Brain pericyte (primary cell): ENCODE data around the gene PLCL1.

Experiments used
- DNase-seq: peaks from one replicate; pipeline ENCODE4 v3.0.0-alpha.2; 2012; ENCODE audit warnings: low read depth, low spot score

PLCL1 gene

DNA sequence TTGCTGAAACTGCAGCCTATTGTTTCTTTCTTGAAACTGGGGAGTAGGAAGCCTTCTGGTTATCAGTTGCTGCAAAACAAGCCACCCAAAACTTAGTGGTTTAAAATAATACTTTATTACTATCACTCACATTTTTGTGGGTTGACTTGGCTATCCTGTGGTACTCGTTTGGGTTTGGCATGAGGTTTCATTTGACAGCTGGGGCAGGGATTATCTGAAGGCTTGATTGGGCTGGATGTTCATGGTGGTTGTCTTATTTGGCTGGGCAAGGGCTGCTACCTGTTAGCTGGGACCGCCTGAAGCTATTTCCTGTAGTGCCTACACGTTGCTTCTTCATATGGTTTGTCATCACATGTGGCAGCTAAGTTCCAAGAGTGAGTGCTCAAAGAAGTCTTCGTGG lies 122.3 kb downstream of the PLCL1 start:
- no peak for DNase-seq

DNA sequence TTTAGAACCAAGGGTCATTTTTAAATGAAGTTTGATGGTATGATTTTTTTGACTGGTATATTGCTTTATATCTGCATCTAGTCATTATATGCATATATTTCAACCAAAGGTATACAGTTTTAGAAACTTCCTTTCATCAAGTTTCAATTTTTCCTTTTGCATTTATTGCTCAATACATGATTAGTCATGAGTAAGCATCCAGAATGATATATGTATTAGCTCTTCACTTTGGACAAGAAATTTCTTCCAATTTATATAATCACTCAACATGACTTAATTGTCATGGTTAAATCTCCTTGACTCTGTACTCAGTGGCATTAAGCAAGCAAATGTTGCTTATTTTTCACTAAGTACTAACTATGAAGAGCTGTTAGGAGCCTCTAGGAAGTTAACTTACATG lies 123.6 kb downstream of the PLCL1 start:
- no peak for DNase-seq

DNA sequence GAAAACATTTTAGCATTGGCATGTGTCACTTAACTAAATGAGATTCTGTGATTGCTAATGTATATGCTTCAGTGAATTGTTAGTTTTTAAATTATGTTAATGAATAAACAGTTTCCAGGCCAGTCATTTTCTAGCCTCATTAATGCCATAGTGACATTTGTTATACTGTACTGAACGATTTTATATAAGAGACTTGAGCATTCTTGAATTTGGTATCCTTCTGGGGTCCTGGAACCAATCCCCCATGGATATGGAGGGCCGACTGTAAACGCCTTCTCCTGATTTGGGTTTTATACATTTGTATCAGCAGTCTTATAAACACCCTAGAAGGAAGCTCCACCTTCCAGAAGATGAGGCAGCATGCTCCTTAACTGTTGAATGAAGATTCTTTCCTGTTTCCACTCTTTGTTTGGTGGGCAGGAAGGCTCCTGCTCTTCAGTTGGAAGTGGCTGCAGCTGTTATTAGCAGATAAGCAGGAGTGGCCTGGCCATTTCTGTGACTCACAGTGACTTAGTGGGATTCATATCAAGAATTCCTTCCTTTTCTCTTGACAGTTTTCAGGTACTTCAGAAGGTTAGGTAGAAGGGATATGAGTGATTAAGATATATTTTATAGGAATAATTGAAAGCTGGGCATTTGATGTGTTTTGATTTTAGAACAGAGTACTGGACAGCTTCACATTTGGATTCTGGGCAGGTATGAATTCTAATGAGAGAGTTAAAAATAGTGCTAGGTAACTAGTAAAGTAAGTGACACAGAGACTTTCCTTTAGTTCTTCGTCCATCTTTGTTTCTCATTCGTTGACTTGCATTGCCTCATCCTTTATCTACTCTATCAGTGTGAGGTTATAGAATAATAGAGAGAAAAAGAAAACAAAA lies 124.9 kb downstream of the PLCL1 start:
- DNase-seq = no peak

DNA sequence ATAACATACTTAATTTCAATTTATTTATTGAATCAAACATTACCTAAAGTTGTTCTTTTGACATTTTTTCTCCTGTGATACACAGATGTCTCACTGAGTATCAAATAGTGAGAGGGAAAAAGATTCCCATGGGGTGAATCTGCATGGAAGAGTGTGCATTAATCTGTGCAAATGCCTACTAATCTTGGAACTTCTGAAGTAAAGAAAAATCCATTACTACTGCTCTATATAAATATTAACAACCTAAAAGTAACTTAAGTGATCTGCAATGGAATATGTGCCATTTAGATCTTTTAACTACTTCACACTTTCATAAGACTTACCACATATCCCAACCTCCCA lies 125.5 kb downstream of the PLCL1 start:
- no peak for DNase-seq

DNA sequence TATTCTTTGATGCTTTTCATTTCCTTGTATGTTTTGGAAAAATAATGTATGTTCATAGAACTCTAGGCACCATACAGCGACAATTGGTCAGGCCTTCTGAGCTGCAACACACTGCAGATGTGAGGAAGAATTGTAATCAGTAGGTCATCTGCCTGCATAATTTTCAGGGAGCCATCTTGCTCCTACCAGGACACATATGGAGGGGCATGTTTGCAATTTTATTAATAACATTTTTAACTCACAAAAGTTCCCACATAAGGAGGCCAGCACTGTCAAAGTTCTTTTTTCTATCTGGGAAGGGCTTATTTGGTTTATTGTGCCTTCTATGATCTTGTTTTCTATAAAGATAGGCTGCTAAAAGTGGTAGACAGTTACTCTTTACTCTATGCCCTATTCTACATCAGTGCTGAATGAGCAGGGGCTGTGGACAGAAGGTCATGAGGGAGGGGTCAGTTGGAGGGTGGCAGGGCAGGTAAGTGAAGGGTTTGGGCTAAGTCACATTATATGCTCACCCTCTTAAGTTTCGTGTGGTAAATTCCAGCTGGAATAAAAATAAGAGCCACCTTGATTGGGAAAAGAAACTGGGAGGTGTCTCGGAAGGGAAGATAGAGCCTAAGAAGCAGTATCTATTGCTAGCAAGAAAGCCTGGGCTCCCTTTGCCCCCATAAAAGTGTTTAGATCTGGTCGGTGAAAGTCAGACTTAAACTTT lies 126.3 kb downstream of the PLCL1 start:
- DNase-seq = no peak

DNA sequence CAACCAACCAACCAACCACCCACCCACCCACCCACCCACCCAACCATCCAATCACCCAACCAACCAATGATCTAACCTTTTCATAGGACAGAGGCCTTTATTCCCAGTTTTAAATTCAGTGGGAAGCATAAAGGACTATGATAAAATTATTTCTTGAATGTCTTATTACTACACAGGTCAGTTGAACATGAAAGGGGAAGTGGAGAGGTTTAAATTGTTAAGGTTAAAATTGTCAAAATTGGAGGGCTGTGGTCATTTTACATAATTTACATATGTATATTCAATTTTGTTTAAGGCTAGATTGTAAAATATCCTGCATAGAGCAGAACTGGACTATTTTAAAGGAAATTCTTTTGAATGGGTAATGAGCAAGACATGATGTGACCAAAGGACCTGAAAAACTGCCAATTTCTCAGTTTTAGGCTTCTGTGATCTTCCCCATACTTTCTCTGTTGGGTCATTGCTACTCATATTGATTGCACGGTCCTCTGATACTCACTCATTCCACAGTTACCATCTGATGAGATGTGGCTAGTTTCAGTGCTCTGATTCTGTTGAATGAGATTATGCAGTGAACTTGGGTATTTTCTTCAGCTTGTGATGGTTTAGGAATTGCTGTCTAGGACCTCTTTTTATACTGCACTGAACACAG lies 127.4 kb downstream of the PLCL1 start:
- DNase-seq = no peak

DNA sequence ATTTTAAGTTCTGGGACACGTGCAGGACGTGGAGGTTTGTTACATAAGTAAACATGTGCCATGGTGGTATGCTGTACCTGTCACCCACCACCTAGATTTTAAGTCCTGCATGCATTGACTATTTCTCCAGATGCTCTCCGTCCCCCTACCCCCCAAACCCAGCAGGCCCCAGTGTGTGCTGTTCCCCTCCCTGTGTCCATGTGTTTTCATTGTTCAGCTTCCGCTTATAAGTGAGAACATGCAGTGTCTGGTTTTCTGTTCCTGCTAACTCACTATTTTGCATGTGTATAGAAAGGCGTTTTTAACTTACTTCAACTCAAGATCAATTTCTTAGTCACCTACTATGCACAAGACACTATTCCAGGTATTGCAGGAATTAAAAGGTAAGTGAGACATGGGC lies 128.0 kb downstream of the PLCL1 start:
- DNase-seq = no peak

DNA sequence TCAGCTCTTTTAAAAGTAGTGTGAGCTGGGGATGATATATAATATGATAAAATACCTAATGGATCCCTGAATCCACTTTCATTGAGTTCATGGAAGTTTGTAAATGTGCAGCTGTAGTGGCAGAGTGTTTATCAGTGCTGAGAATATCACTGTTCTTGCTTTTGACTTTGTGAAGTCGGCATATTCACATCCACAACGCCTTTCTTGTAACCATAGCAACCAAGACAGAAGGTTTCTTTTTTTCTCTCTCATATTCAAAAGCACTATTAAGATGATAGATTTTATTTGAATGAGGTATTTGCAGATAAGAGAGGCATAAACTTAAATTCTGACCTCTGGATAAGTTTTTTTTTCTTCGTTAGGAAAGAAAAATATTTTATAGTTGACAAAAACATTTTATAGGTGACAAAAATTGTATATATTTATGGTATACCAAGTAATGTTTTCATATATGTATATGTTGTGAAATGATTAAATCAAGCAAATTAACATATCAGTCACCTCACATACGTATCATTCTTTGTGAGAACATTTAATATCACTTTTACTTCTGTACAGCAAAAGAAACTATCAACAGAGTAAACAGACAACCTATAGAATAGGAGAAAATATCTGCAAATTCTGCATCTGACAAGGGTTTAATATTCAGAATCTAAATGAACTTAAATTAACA lies 130.0 kb downstream of the PLCL1 start:
- no peak for DNase-seq

DNA sequence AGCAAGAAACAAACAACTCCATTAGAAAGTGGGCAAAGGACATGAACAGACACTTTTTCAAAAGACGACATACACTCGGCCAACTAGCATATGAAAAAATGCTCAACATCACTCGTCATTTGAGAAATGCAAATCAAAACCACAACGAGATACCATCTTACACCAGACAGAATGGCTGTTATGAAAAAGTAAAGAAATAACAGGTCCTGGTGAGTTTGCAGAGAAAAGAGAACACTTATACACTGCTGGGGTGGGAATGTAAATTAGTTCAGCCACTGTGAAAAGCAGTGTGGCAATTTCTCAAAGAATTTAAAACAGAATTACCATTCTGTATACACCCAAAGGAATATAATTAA lies 130.5 kb downstream of the PLCL1 start:
- DNase-seq = no peak

DNA sequence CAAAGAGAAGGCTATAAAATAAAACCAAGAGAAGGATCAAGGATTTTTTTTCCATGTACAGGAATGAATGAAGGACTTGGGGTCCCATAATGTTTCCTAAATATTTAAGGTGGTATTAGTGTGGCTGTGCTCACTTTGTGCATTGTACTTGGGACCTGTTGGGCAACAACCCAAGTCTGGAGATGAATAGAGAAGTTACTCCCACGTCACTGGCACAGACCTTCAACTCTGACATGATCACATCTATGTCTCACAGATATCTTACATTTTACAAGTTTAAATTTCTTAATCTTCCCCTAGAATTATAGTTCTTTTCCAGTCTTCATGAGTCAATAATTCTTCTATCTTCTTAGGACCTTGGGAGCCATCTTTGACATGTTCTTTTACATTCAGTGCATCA lies 133.4 kb downstream of the PLCL1 start:
- no peak for DNase-seq

DNA sequence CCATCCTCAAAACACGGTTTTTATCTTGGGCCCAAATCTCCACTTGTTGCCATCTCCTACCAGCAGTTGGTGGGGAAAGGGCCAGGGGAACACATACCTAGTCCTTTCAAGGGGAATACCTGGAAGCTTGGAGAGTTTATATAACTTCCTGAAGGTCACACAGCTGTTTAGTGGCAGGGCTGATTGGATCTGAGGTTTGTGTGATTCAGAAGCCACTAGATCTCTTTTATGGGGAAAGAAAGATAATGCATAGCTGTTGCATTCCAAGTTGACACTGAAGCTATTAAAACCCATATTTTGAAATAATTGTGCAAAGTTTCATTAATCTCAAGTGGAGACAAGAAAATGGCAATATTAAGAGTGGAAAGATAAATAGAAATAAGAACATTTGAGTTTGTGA lies 134.2 kb downstream of the PLCL1 start:
- no peak for DNase-seq

DNA sequence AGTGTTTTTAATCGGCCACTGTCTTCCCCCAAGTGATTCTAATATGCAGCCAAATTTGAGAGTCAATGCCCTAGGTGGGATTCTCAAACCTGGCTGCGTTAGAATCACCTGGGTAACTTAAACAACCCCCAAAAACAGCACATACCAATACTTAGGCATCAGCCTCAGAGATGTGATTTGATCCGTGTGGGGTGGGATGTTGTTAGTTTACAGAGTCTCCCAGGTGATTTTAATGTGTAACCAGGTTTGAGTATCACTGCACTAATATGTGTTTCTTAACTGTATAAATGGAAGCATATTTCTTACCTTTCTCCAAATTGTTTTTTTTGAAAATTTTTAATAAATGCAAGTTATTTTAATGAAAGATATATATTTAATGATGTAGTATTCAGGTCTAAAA lies 135.4 kb downstream of the PLCL1 start:
- DNase-seq = no peak

DNA sequence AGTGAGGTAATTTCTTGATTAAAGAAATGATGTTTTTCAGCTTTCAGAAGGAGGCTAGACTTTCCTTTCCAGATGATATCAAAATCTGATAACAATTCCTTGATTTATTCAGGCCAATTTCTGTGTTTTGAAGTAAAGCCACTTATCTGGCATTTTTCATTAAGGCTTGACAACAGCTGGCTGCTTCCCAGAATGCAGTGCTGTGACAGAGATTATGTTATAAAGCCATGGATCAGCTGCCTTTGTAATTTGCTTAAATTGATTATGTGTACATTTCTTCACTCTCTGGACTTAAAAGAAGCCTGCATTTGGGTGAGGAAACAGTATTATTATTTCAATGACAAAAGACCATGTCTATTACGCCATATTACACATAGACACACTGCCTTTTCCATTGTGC lies 136.0 kb downstream of the PLCL1 start:
- no peak for DNase-seq

DNA sequence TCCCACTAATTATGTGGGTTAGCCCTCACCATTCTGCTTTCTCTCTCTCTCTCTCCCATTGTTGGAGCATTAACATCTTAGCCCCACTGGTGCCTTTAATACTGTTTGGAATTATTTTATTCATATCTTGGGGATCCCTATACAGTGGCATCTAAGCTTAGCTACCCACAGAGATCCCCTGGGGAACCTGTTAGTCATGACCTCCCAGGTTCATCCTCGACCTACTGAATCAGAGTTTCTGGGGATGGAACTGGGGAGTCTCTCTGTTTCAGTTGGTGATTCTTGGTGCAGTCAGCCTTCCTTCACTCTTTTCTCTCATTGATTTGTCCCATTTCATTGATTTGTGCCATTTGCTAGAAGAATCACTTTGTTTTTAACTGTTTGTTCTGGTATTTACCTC lies 137.3 kb downstream of the PLCL1 start:
- no peak for DNase-seq

DNA sequence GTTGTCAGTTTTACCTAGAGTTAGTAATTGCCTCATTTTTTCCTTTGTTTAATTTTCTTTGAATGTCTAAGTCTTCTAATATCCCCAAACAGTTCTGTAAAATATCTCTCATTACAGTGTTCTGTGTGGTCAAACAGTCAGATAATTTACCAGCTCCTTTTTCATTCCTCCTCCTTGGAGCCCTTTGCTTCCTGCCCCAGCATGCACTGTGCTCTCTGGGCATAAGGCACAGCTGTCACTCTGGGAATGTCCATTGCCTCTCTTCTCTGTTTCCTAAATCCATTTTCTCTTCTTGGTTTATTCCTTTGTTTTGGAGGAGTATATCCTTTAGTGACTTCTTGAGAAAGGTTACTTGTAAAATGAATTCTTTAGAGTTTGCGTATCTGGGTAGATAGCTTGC lies 139.3 kb downstream of the PLCL1 start:
- DNase-seq = no peak

DNA sequence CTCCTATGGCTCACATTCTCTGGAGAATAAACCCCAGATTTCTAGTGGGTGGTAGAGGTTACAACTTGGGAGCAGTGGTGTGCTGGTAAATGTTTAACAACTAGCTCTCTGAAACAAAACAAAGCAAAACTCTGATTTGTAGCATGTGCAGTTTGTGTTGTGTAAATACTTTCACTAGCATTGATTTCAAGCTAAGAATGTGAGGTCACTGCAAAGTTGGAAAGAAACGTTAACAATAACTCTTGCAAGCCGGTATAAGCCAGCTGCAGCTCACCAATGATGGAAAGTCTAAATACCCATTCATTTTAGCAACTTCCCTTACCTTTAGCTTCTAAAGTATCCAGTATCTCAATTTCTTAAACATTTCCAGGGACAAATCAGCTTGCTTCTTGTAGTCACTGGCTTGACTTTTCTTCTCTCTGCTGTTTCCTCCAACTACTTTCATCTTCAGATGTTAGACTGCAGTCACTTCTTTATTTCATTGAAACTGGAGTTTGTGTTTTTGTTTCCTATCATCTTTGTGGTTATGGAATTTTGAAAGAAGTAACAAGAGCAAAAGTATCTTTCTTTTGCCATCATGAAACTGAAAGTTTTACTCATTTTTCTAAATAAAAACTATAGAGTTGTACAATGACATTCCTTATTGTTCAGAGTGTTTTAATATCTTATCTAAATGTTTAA lies 140.2 kb downstream of the PLCL1 start:
- DNase-seq = no peak

DNA sequence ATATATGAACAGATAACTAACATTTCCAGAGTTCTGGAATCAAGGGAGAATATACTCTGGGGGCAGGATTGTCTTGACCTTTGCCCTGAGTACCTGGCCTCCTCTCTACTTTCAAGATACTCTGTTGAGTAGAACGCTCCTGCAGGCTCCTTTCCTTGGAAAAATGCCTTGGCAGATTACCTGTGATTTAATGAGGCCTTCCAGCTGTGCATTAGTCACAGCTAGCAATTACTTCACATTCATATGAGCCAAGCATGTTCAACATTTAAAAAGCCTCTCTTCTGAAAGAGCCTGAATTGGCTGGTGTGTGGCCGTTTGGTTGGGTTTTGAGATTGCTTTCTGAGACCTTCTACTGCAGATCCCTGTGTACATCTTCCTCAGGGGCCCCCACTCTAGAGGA lies 142.2 kb downstream of the PLCL1 start:
- no peak for DNase-seq

DNA sequence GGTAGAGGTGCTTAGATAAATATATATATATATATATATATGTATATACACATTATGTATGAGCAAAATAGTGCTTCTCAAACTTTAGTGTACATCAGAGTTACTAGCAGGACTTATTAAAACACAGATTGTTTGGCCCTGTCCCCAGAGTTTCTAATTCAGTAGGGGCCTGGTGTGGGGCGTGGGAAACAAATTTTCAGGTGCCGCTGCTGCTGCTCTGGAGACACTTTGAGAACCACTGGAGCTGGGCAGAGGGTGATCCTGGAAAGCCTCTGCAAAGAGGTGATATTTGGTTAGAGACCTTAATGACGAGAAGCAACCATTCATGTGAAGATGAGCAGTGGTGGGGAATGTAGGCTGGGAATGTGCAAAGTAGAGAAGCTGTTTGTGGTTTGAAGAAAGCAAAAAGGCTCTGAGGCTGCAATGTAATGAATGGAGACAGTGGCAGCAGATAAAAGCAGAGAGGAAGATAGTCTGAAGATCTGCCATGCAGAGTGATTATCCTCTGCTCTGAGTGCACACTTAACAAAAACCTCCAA lies 142.9 kb downstream of the PLCL1 start:
- no peak for DNase-seq

DNA sequence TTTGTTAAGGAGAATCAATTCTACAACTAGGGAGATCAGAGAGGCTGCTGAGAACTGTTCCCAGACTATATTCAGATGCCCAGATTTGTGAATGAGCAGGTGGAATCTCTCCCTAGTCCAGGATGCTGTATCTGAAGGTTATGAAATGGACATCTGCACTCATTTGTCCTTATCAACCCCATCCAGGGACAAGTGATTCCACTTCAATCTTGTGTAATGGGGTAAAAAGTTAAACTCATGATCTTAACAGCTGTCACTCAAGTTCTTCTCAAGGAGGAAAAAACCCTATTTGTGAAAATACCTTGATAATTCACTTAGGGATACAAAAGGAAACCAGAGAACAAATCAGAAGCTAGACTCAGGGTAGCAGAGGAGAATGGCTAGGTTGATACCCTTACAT lies 144.8 kb downstream of the PLCL1 start:
- no peak for DNase-seq

DNA sequence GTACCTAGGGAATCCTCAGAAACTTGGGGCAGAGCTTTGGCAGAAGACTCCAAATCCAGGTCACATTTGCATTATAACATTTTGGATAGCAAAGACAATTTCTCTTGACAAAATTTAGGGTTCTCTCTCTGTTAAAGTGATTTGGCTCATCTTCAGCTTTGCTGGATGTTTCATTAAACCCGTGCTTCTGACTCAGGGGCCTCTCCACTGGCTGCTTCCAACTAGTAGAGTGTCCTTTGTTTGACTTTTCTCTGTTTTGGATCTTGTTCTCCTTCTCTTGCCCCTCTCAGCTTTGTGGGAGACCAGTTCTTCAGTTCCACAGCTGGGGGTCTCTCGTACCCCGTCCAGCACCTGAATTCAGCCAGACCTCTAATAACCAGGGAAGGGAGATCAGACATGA lies 145.6 kb downstream of the PLCL1 start:
- DNase-seq = no peak

DNA sequence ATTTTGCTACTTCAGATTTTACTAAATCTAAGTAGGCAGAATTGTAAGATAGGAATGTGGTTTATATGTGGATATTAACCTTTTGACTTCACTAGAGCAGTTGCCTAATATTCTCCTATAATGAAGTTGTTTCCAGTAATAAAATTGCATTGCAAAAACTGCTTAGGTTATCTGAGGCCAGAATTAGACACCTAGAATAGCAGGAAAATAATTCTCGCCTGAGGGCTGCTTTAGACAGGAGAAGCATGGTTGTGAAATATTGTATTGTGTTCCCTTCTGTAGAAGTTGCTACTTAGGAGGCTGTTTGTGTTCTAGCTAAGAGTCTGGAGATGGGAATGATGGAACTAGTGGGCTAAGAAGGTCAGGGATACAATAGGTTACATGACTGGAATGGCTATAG lies 146.3 kb downstream of the PLCL1 start:
- DNase-seq = no peak
